HT-29 (cell line): ENCODE measurements around the gene TTLL4. TPM values are rescaled to one million over a fixed set of nuclear protein-coding genes. Genes with fewer than 3 reads are reported as not detected.

Experiments
- DNase-seq: peaks from one replicate; pipeline ENCODE4 v3.0.0-alpha.2; 2015; ENCODE audit warnings: low spot score
- total RNA-seq: library from RNA; depleted of rRNA; stranded (reverse); fragments of >200 nt; shearing (Covaris generic); gene quantifications from 2 replicates; pipeline ENCODE4 v1.2.3, GENCODE V29; 2014; rRNA removed

TTLL4 gene, protein sequence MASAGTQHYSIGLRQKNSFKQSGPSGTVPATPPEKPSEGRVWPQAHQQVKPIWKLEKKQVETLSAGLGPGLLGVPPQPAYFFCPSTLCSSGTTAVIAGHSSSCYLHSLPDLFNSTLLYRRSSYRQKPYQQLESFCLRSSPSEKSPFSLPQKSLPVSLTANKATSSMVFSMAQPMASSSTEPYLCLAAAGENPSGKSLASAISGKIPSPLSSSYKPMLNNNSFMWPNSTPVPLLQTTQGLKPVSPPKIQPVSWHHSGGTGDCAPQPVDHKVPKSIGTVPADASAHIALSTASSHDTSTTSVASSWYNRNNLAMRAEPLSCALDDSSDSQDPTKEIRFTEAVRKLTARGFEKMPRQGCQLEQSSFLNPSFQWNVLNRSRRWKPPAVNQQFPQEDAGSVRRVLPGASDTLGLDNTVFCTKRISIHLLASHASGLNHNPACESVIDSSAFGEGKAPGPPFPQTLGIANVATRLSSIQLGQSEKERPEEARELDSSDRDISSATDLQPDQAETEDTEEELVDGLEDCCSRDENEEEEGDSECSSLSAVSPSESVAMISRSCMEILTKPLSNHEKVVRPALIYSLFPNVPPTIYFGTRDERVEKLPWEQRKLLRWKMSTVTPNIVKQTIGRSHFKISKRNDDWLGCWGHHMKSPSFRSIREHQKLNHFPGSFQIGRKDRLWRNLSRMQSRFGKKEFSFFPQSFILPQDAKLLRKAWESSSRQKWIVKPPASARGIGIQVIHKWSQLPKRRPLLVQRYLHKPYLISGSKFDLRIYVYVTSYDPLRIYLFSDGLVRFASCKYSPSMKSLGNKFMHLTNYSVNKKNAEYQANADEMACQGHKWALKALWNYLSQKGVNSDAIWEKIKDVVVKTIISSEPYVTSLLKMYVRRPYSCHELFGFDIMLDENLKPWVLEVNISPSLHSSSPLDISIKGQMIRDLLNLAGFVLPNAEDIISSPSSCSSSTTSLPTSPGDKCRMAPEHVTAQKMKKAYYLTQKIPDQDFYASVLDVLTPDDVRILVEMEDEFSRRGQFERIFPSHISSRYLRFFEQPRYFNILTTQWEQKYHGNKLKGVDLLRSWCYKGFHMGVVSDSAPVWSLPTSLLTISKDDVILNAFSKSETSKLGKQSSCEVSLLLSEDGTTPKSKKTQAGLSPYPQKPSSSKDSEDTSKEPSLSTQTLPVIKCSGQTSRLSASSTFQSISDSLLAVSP
- 22.8 and 33.3 TPM in 2 replicates for total RNA-seq

- peak; percentile 97 for DNase-seq
Observed at GRCh38 chr2:218710687-218711549, at the start of gene TTLL4. TSS of gene TTLL4 (plus strand) at chr2:218710835. CDS start at chr2:218737677, 26,842 bp downstream.

DNA sequence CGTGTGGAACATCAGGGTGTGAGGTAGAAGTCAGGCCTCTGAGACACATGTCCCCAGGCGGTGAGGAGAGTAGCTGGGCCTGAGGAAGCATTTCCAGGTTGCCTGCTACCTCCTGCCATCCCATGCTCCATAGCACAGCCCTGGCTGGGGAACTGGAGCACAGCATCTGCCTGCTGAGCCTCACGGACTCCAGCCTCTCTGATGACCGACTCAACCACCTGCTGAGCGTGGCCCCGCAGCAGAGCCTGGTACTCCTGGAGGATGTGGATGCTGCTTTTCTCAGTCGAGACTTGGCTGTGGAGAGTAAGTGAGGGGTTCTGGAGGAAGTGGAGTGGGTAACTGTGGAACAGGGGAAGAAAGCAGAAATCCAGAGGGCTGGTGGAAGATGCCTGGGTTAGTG lies 48.3 kb upstream of the TTLL4 start:
- no peak for DNase-seq

GRCh38 chr2:218662827-218663226 lies 47.8 kb upstream of the TTLL4 start:
- DNase-seq = no peak

DNA sequence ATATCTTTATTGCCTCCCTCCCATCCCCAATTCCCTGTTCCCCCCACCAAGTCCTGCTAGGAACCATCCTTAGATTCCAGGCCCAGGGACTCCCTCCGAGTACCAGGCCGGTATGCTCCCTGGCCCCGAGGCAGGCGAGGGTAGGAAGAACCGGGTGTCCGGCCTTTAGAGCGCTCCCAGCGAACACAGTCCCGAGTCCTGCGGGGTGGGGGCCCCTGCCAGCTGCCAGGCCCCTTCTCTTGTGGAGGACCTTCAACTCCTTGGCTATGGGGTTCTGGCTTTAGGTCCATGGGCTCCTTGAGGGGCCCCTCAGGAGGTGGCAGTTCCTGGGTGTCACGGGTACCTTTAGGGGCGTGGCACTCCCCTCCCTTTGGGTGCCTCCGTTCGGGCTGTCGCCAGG lies 46.7 kb upstream of the TTLL4 start:
- no peak for DNase-seq

GRCh38 chr2:218664653-218665052 lies 46.0 kb upstream of the TTLL4 start:
- no peak for DNase-seq

GRCh38 chr2:218671097-218671653 lies 39.5 kb upstream of the TTLL4 start:
- peak; percentile 39 for DNase-seq

- DNase-seq = peak; percentile 89
Observed at GRCh38 chr2:218671654-218672566, 38.7 kb upstream of the TTLL4 start, which contains the start of the genes RNF25 and STK36. TSS of gene RNF25 (minus strand) at chr2:218672002. CDS start at chr2:218671970, 32 bp downstream. TSS of gene STK36 (plus strand) at chr2:218672086. CDS start at chr2:218672830, 744 bp downstream.

- peak; percentile 47 for DNase-seq
Observed at GRCh38 chr2:218679119-218679518, 31.5 kb upstream of the TTLL4 start.

DNA sequence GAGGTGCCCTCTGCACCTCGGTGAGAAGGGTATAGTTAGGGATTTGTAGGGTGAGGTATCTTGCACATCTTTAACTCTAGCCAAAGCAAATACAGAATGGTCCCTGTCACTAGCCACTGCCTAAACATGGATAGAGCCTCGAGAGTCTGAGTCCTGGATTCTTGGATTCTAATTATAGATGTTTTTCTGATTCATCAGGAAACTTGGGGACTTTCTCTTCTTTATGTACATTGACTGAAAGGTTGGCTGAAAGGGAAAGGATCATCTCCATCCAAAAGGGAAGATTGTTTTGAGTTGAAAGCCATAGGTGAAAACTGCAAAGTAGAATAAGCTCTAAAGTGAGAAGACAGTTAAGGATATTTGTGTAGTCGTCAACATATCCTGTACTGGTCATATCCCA lies 30.6 kb upstream of the TTLL4 start:
- no peak for DNase-seq

GRCh38 chr2:218687400-218688060 lies 23.1 kb upstream of the TTLL4 start:
- DNase-seq = peak; percentile 88

- DNase-seq = no peak
Observed at GRCh38 chr2:218691234-218691633, 19.4 kb upstream of the TTLL4 start.

GRCh38 chr2:218694405-218695145 lies 16.1 kb upstream of the TTLL4 start:
- no peak for DNase-seq

GRCh38 chr2:218698885-218699284 lies 11.8 kb upstream of the TTLL4 start:
- no peak for DNase-seq

DNA sequence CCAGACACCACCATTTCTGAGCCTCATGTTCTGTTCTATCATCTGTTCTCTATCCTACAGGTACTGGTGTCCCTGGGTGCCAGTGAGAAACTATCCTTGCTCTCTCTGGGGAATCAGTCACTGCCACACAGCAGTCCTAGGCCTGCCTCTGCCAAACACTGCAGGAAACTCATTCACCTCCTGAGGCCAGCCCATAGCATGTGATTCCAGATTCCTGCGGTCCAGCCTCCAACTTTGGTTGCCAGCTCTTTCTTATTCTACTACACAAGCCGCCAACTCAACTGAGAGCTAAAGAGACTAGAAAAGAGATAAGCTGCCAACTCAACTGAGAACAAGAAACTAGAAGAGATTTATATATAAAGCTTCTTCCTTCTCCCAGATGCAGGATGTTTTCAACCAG lies 8.8 kb upstream of the TTLL4 start:
- DNase-seq = no peak

- DNase-seq = no peak
Observed at GRCh38 chr2:218703341-218703740, 7.3 kb upstream of the TTLL4 start.

DNA sequence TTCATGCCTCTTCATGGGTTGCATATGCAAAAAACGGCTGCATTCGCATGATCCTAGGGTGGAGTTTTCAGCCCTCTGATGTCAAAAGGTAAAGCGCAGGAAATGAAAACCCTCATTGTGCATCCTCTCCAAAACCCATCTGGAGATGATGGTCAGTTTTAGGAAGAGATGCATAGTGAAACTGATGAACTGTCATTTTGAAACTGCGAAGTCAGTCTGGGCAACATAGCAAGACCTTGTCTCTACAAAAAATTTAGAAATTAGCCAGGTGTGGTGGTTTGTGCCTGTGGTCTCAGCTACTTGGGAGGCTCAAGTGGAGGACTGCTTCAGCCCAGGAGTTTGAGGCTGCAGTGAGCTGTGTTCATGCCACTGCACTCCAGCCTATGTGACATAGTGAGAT lies 2.5 kb upstream of the TTLL4 start:
- no peak for DNase-seq

GRCh38 chr2:218709908-218710307 lies 727 bp upstream of the TTLL4 start:
- no peak for DNase-seq

- no peak for DNase-seq
Observed at GRCh38 chr2:218710334-218710686, 325 bp upstream of the TTLL4 start.
